IMR-90 (cell line): ENCODE results near the gene FSD1. TPM values are rescaled to one million over a fixed set of nuclear protein-coding genes. Genes with fewer than 3 reads are reported as not detected.

Source experiments
- ATAC-seq: fragments of 200-7000 bp; cut with Tn5 transposase; 2 replicates; pipeline ENCODE4 v1.9.1; 2020; ENCODE audit warnings: low read depth, mild to moderate bottlenecking, moderate library complexity
- BruUV-seq: library from RNA; stranded (reverse); fragments of 400-500 nt; replicated peaks from 2 replicates; lab custom pipeline; 2021; lab: Mats Ljungman, UMichigan
- CTCF ChIA-PET: fragments of 300-600 bp; formaldehyde crosslinking; extraction: SDS; loops from one replicate; lab custom pipeline; 2021; ENCODE audit warnings: antibody characterized with exemption; lab: Yijun Ruan, JAX
- POLR2A ChIA-PET: fragments of 300-600 bp; sonication (Branson Sonifier 250); formaldehyde crosslinking; loops from one replicate; lab custom pipeline; 2022; ENCODE audit warnings: antibody characterized with exemption; ENCODE audit not compliant: unreplicated experiment; lab: Charles Lee
- DNase-seq: peaks from one replicate; pipeline ENCODE4 v3.0.0; 2013
- H2AFZ ChIP-seq: replicated peaks from 2 replicates; pipeline ENCODE3; 2013; ENCODE audit warnings: low read length, mild to moderate bottlenecking; ENCODE audit not compliant: poor library complexity
- H2AK5ac ChIP-seq: 2 replicates; pipeline ENCODE4 v1.6.1; 2013; ENCODE audit warnings: low read depth, low read length, inconsistent platforms
- H2AK9ac ChIP-seq: replicated peaks from 2 replicates; pipeline ENCODE3; 2013; ENCODE audit warnings: mild to moderate bottlenecking, low read depth, low read length, moderate library complexity; ENCODE audit not compliant: poor library complexity
- H2BK120ac ChIP-seq: 2 replicates; pipeline ENCODE4 v1.6.1; 2013; ENCODE audit warnings: low read depth, low read length, inconsistent platforms
- H2BK15ac ChIP-seq: 3 replicates; pipeline ENCODE4 v1.6.1; 2013; ENCODE audit warnings: low read depth, low read length, inconsistent platforms
- H2BK20ac ChIP-seq: 2 replicates; pipeline ENCODE4 v1.6.1; 2013; ENCODE audit warnings: low read depth, mild to moderate bottlenecking, inconsistent platforms, low read length, moderate library complexity
- H2BK5ac ChIP-seq: 2 replicates; pipeline ENCODE4 v1.6.1; 2013; ENCODE audit warnings: mild to moderate bottlenecking, low read depth, low read length, inconsistent platforms; ENCODE audit not compliant: poor library complexity, severe bottlenecking
- H3K14ac ChIP-seq: replicated peaks from 2 replicates; pipeline ENCODE4 v1.6.1; 2013; ENCODE audit warnings: low read depth, low read length, inconsistent platforms
- H3K18ac ChIP-seq: 2 replicates; pipeline ENCODE4 v1.6.1; 2013; ENCODE audit warnings: low read depth, low read length, control low read depth
- H3K23ac ChIP-seq: 2 replicates; pipeline ENCODE4 v1.6.1; 2013; ENCODE audit warnings: low read depth, low read length, inconsistent platforms
- H3K27ac ChIP-seq: 2 replicates; pipeline ENCODE4 v1.5.1; 2013; ENCODE audit warnings: mild to moderate bottlenecking, control low read depth, low read length; ENCODE audit not compliant: insufficient read depth
- H3K27me3 ChIP-seq: 2 replicates; pipeline ENCODE4 v1.6.1; 2013; ENCODE audit warnings: low read length; ENCODE audit not compliant: control insufficient read depth, insufficient read depth
- H3K36me3 ChIP-seq: 2 replicates; pipeline ENCODE4 v1.6.1; 2013; ENCODE audit warnings: low read length, mixed read lengths; ENCODE audit not compliant: control insufficient read depth, insufficient read depth
- H3K4ac ChIP-seq: 2 replicates; pipeline ENCODE4 v1.6.1; 2013; ENCODE audit warnings: low read depth, low read length, inconsistent platforms
- H3K4me1 ChIP-seq: 2 replicates; pipeline ENCODE4 v1.6.1; 2013; ENCODE audit warnings: low read length, mixed read lengths; ENCODE audit not compliant: control insufficient read depth, insufficient read depth
- H3K4me2 ChIP-seq: 2 replicates; pipeline ENCODE4 v1.6.1; 2013; ENCODE audit warnings: low read depth, mild to moderate bottlenecking, control low read depth, low read length, moderate library complexity
- H3K4me3 ChIP-seq: 2 replicates; pipeline ENCODE4 v1.5.1; 2013; ENCODE audit warnings: low read depth, mild to moderate bottlenecking, control low read depth, low read length, moderate library complexity; ENCODE audit not compliant: insufficient read depth
- H3K56ac ChIP-seq: 2 replicates; pipeline ENCODE4 v1.6.1; 2013; ENCODE audit warnings: low read length, inconsistent platforms; ENCODE audit not compliant: insufficient read depth; ENCODE audit errors: extremely low read depth
- H3K79me1 ChIP-seq, 2 experiments: 2 replicates each; pipeline ENCODE4 v1.6.1; 2013; ENCODE audit warnings: low read length in 2 of 2, inconsistent platforms in 1 of 2, low read depth in 1 of 2
- H3K9ac ChIP-seq: 2 replicates; pipeline ENCODE4 v1.6.1; 2013; ENCODE audit warnings: low read depth, low read length, control low read depth
- H3K9me1 ChIP-seq: 2 replicates; pipeline ENCODE4 v1.6.1; 2013; ENCODE audit warnings: low read length, inconsistent platforms; ENCODE audit not compliant: insufficient read depth
- H3K9me3 ChIP-seq: 2 replicates; pipeline ENCODE4 v1.6.1; 2013; ENCODE audit warnings: low read length; ENCODE audit not compliant: control insufficient read depth, insufficient read depth
- H4K20me1 ChIP-seq: 2 replicates; pipeline ENCODE4 v1.6.1; 2013; ENCODE audit warnings: low read length, inconsistent platforms; ENCODE audit not compliant: insufficient read depth
- H4K5ac ChIP-seq: 2 replicates; pipeline ENCODE4 v1.6.1; 2013; ENCODE audit warnings: mild to moderate bottlenecking, low read depth, low read length, control low read depth
- H4K8ac ChIP-seq, 2 experiments: 2 replicates each; pipeline ENCODE4 v1.6.1; 2013; ENCODE audit warnings: low read depth in 2 of 2, low read length in 2 of 2, control low read depth in 1 of 2, inconsistent platforms in 1 of 2
- H4K91ac ChIP-seq: 2 replicates; pipeline ENCODE4 v1.6.1; 2013; ENCODE audit warnings: low read depth, low read length, inconsistent platforms; ENCODE audit not compliant: insufficient read depth
- CTCF ChIP-seq: conservative IDR thresholded peaks from 2 replicates; pipeline ENCODE4 v1.5.1; 2012; ENCODE audit warnings: mild to moderate bottlenecking, low read depth, low read length, improper control_type of control experiment
- FOS ChIP-seq: fragments of 150-350 bp; IDR thresholded peaks from 2 replicates; pipeline ENCODE4 v1.6.1; 2016; ENCODE audit warnings: low read depth, low read length
- MAFK ChIP-seq: IDR thresholded peaks from 2 replicates; pipeline ENCODE4 v1.6.1; 2012; ENCODE audit warnings: low read depth, low read length, improper control_type of control experiment
- MAZ ChIP-seq: IDR thresholded peaks from 2 replicates; pipeline ENCODE4 v1.6.1; 2012; ENCODE audit warnings: low read depth, mild to moderate bottlenecking, low read length, improper control_type of control experiment, moderate library complexity, borderline replicate concordance
- MXI1 ChIP-seq: IDR thresholded peaks from 2 replicates; pipeline ENCODE4 v1.6.1; 2012; ENCODE audit warnings: low read depth, mild to moderate bottlenecking, low read length, moderate library complexity, borderline replicate concordance
- NFE2L2 ChIP-seq: fragments of 150-350 bp; IDR thresholded peaks from 2 replicates; pipeline ENCODE4 v1.6.1; 2016; ENCODE audit warnings: low read depth, mild to moderate bottlenecking, low read length
- POLR2A ChIP-seq: IDR thresholded peaks from 2 replicates; pipeline ENCODE4 v1.6.1; 2012; ENCODE audit warnings: mild to moderate bottlenecking, low read depth, low read length
- RAD21 ChIP-seq: IDR thresholded peaks from 2 replicates; pipeline ENCODE4 v1.6.1; 2012; ENCODE audit warnings: low read length, improper control_type of control experiment
- RFX5 ChIP-seq: IDR thresholded peaks from 2 replicates; pipeline ENCODE4 v1.8.0; 2012; ENCODE audit warnings: low read depth, mild to moderate bottlenecking, low read length, moderate library complexity
- SMC3 ChIP-seq: fragments of 150-350 bp; IDR thresholded peaks from 2 replicates; pipeline ENCODE4 v1.6.1; 2016; ENCODE audit warnings: low read depth, mild to moderate bottlenecking, antibody characterized with exemption, low read length, moderate library complexity
- WGBS, 2 experiments: methylation state at CpG; one replicate each; pipeline versions ENCODE4 v1.1.5 to v1.1.7; 2013; ENCODE audit warnings: missing lambda C conversion rate in 2 of 2; ENCODE audit not compliant: insufficient read length in 1 of 2; ENCODE audit errors: extremely low coverage in 2 of 2; 5-methylcytosine and 5-hydroxymethylcytosine counted together
- dilution Hi-C: fragments of 300-500 bp; cut with HindIII; formaldehyde crosslinking; loops from one replicate; pipeline ENCODE4 v1.14.3; 2018; ENCODE audit warnings: low sequenced_read_pairs; ENCODE audit not compliant: unreplicated experiment
- in situ Hi-C: fragments of 300-500 bp; cut with MboI; formaldehyde crosslinking; loops from 3 replicates; pipeline ENCODE4 v1.14.3; 2019; ENCODE audit warnings: low sequenced_read_pairs, inconsistent platforms, mixed read lengths
- intact Hi-C: fragments of 100-400 bp; cut with micrococcal nuclease; formaldehyde crosslinking; loops from 2 replicates; pipeline ENCODE4 v1.10.0; 2022
- polyA plus RNA-seq, 3 experiments: library from polyadenylated mRNA; depleted of rRNA; stranded (reverse); fragments of >200 nt; gene quantifications; 2 replicates each; pipeline ENCODE4 v1.2.3, GENCODE V29; 2012; ENCODE audit warnings: low replicate concordance in 1 of 3
- total RNA-seq: library from RNA; depleted of rRNA; stranded (reverse); fragments of >200 nt; gene quantifications from 2 replicates; pipeline ENCODE4 v1.2.3, GENCODE V29; 2012

The FSD1 gene
- total and polyA plus RNA-seq, 2 of the 4 experiments (the other 2 are of a cell fraction), result 17.4 to 24.4 TPM

- Histone ChIP-seq H2BK20ac (no peak overlapping the region), H3K4me3 (peak overlapping the region; percentile 38), H3K36me3 (no peaks in the 10 kb centered on the region), H4K5ac (peak overlapping the region; percentile 4; the same call in 1 of the 2 replicates), H2BK120ac (no peak overlapping the region), H2AK9ac (peak overlapping the region; percentile 81), H3K27ac (no peak overlapping the region), H2AK5ac (no peak overlapping the region), H3K4me1 (no peaks in the 10 kb centered on the region), H3K9me1 (no peaks in the 10 kb centered on the region), H3K79me1 (no peaks in the 10 kb centered on the region), H3K23ac (no peak overlapping the region), H3K18ac (no peak overlapping the region), H3K14ac (no peak overlapping the region), H3K4me2 (peak overlapping the region; percentile 89), H3K4ac (no peak overlapping the region), H4K91ac (no peak overlapping the region), H2BK15ac (no peak overlapping the region), H2AFZ (peak overlapping the region; percentile 81), H3K56ac (no peak overlapping the region), H3K9ac (no peak overlapping the region), H2BK5ac (no peak overlapping the region), H3K27me3 (no peaks in the 10 kb centered on the region; the same call in 1 of the 2 replicates), H3K9me3 (no peaks in the 10 kb centered on the region), H4K8ac (peak overlapping the region in 1 of 2 experiments; percentile 46; a peak in 1 of 4 replicates), H4K20me1 (no peaks in the 10 kb centered on the region)
- BruUV-seq, result no TSS peak
- intact Hi-C loops, result no loop called here
- dilution Hi-C loops, result no loop called here
- peak; percentile 74 for DNase-seq
- ChIA-PET POLR2A (interaction anchor here (0.5 kb wide), 1 partner anchor 63 kb away, joined by 3 read pairs; no protein-coding TSS in a partner anchor), CTCF (no interaction called here)
- in situ Hi-C loops, result no loop called here
- no peak for TF ChIP-seq MAFK
- TF ChIP-seq NFE2L2, result no peak
- TF ChIP-seq RAD21, result no peak
- TF ChIP-seq POLR2A, result no peak
- peak; percentile 9; the same call in 1 of the 2 replicates for TF ChIP-seq MAZ
- no peak for TF ChIP-seq SMC3
- no peak for TF ChIP-seq MXI1
- 0 out of 2 replicates have a peak, but pooled peaks have one; percentile 31 for TF ChIP-seq CTCF
- TF ChIP-seq RFX5, result no peak
- TF ChIP-seq FOS, result no peak
- ATAC-seq, result peak; percentile 90
- WGBS, 2 experiments, result 7% methylated on average over 31 of the region's 49 CpGs; no CpG with 5 or more reads in 1 of the 2 experiments
These were observed 24.0 kb downstream of the FSD1 start for GRCh38 chr19:4328243-4328990.
